H1 (cell line): ENCODE measurements around the gene LBR.

ENCODE experiments used
- BRCA1 ChIP-seq: IDR thresholded peaks from 2 replicates; pipeline ENCODE4 v1.6.1; 2012; ENCODE audit warnings: low read depth, low read length, improper control_type of control experiment
- JUN ChIP-seq: IDR thresholded peaks from 2 replicates; pipeline ENCODE4 v1.6.1; 2011; ENCODE audit warnings: low read depth, mild to moderate bottlenecking, improper control_type of control experiment, low read length
- MAFK ChIP-seq: IDR thresholded peaks from 2 replicates; pipeline ENCODE4 v1.6.1; 2012; ENCODE audit warnings: low read depth, mild to moderate bottlenecking, improper control_type of control experiment, low read length
- POLR2AphosphoS5 ChIP-seq: IDR thresholded peaks from 2 replicates; pipeline ENCODE4 v1.6.1; 2011; ENCODE audit warnings: low read depth, low read length
- RAD21 ChIP-seq, 2 experiments: IDR thresholded peaks in 1 of 2; conservative IDR thresholded peaks in 1 of 2; 2 replicates each; pipeline ENCODE4 v1.6.1; 2011; ENCODE audit warnings: low read depth in 2 of 2, low read length in 2 of 2, improper control_type of control experiment in 1 of 2, inconsistent platforms in 1 of 2, mild to moderate bottlenecking in 1 of 2, moderate library complexity in 1 of 2

- TF ChIP-seq MAFK (no peak), JUN (no peak), RAD21 (IDR thresholded peaks at IDR 0.05 in 1 of 2, conservative IDR thresholded peaks at IDR 0.05 in 1 of 2; ENCODE audit: low read depth in 2 of 2, low read length in 2 of 2) (no peak), BRCA1 (no peak), POLR2AphosphoS5 (no peak)
These were observed 22.8 kb upstream of the LBR start for GRCh38 chr1:225450491-225451191.
